ENCODE data around the gene RACK1. TPM values are rescaled to one million over a fixed set of nuclear protein-coding genes. Genes with fewer than 3 reads are reported as not detected.
"Not testable (repeated sequence)": the region's sequence is repeated elsewhere in the genome, so short reads cannot be mapped to it uniquely, and the experiment has no call there.

The RACK1 gene
- polyA plus RNA-seq (2011; rRNA removed) (6,186 and 8,520 TPM in 2 replicates), polyA minus RNA-seq (2011; rRNA and poly(A)+ RNA removed) (5,808 and 12,219 TPM in 2 replicates)

- H3K36me3 ChIP-seq (ENCODE audit: control insufficient read depth, insufficient read depth, low read length), result peaks cover 17% of the 10 kb centered on the region
- peak within 1 kb of the TSS; percentile 80 for H3K4me3 ChIP-seq (ENCODE audit: low read depth, low read length)
- POLR2A ChIA-PET, result interaction anchor here (0.8 to 0.9 kb wide), 2 partner anchors 20 to 22 kb away, joined by 3 read pairs; no protein-coding TSS in a partner anchor
- no peak for TF ChIP-seq CTCF (IDR thresholded peaks at IDR 0.05; ENCODE audit: insufficient read depth, low read depth, low read length)
- peak; percentile 51 for DNase-seq (ENCODE audit: low read depth)
- CTCF ChIA-PET, result no interaction called here
- H3K27me3 ChIP-seq (ENCODE audit: control insufficient read depth, insufficient read depth, low read length), result no peaks in the 10 kb centered on the region
Measured at GRCh38 chr5:181243564-181244343, at the start of gene RACK1. Gene RACK1 (minus strand): TSS chr5:181243906. CDS start chr5:181243800, 106 bp downstream.

- POLR2A ChIA-PET; H3K36me3 ChIP-seq (ENCODE audit: control insufficient read depth, insufficient read depth, low read length); H3K4me3 ChIP-seq (ENCODE audit: low read depth, low read length); DNase-seq (ENCODE audit: low read depth); H3K27me3 ChIP-seq (ENCODE audit: control insufficient read depth, insufficient read depth, low read length); CTCF ChIA-PET: not testable (repeated sequence)
Measured at GRCh38 chr5:181287331-181287730, 43.6 kb upstream of the RACK1 start.

GRCh38 chr5:181285962-181286705 lies 42.4 kb upstream of the RACK1 start:
- H3K4me3 ChIP-seq (ENCODE audit: low read depth, low read length); POLR2A ChIA-PET; H3K36me3 ChIP-seq (ENCODE audit: control insufficient read depth, insufficient read depth, low read length); CTCF ChIA-PET; H3K27me3 ChIP-seq (ENCODE audit: control insufficient read depth, insufficient read depth, low read length); DNase-seq (ENCODE audit: low read depth): not testable (repeated sequence)

- H3K27me3 ChIP-seq (ENCODE audit: control insufficient read depth, insufficient read depth, low read length); DNase-seq (ENCODE audit: low read depth); H3K4me3 ChIP-seq (ENCODE audit: low read depth, low read length); CTCF ChIA-PET; H3K36me3 ChIP-seq (ENCODE audit: control insufficient read depth, insufficient read depth, low read length); POLR2A ChIA-PET: not testable (repeated sequence)
Measured at GRCh38 chr5:181283841-181284755, 40.4 kb upstream of the RACK1 start.

GRCh38 chr5:181283347-181283746 lies 39.6 kb upstream of the RACK1 start:
- no peaks in the 10 kb centered on the region for H3K36me3 ChIP-seq (ENCODE audit: control insufficient read depth, insufficient read depth, low read length)
- no peak overlapping the region for H3K4me3 ChIP-seq (ENCODE audit: low read depth, low read length)
- ChIA-PET POLR2A (no interaction called here), CTCF (no interaction called here)
- TF ChIP-seq CTCF (IDR thresholded peaks at IDR 0.05; ENCODE audit: insufficient read depth, low read depth, low read length), result no peak
- H3K27me3 ChIP-seq (ENCODE audit: control insufficient read depth, insufficient read depth, low read length), result no peaks in the 10 kb centered on the region
- no peak for DNase-seq (ENCODE audit: low read depth)

GRCh38 chr5:181282874-181283273 lies 39.2 kb upstream of the RACK1 start:
- H3K4me3 ChIP-seq (ENCODE audit: low read depth, low read length), result no peak overlapping the region
- TF ChIP-seq CTCF (IDR thresholded peaks at IDR 0.05; ENCODE audit: insufficient read depth, low read depth, low read length), result no peak
- ChIA-PET POLR2A (no interaction called here), CTCF (no interaction called here)
- no peaks in the 10 kb centered on the region for H3K27me3 ChIP-seq (ENCODE audit: control insufficient read depth, insufficient read depth, low read length)
- no peak for DNase-seq (ENCODE audit: low read depth)
- H3K36me3 ChIP-seq (ENCODE audit: control insufficient read depth, insufficient read depth, low read length), result no peaks in the 10 kb centered on the region

- H3K36me3 ChIP-seq (ENCODE audit: control insufficient read depth, insufficient read depth, low read length); H3K4me3 ChIP-seq (ENCODE audit: low read depth, low read length); H3K27me3 ChIP-seq (ENCODE audit: control insufficient read depth, insufficient read depth, low read length); CTCF ChIA-PET; DNase-seq (ENCODE audit: low read depth); POLR2A ChIA-PET: not testable (repeated sequence)
Measured at GRCh38 chr5:181282415-181282814, 38.7 kb upstream of the RACK1 start.
